ENCODE measurements around the gene ZFHX2. TPM values are rescaled to one million over a fixed set of nuclear protein-coding genes. Genes with fewer than 3 reads are reported as not detected.

ZFHX2 gene
- total and polyA plus RNA-seq, 2 of the 13 experiments (the other 11 are each of a cell fraction or from before 2014, with no cell fraction given), result 0.17 to 0.44 TPM

- TF ChIP-seq LCORL (IDR thresholded peaks at IDR 0.05) (peak; percentile 60; the same call in 1 of the 2 replicates), LCORL (CRISPR knock-in tag; IDR thresholded peaks at IDR 0.05) (peak; percentile 85; the same call in 1 of the 2 replicates), TBX2 (CRISPR knock-in tag; IDR thresholded peaks at IDR 0.05; ENCODE audit: borderline replicate concordance) (peak; percentile 97), NFIC (IDR thresholded peaks at IDR 0.05; ENCODE audit: low read length) (peak; percentile 55; the same call in 1 of the 2 replicates), FOXK1 (CRISPR knock-in tag; IDR thresholded peaks at IDR 0.05; ENCODE audit: borderline replicate concordance, low read depth) (peak; percentile 58; the same call in 1 of the 2 replicates), RNF219 (CRISPR knock-in tag; IDR thresholded peaks at IDR 0.05) (no peak), PRDM4 (CRISPR knock-in tag; IDR thresholded peaks at IDR 0.05; ENCODE audit: borderline replicate concordance) (no peak), CCAR2 (optimal IDR thresholded peaks at IDR 0.05; ENCODE audit: low read depth, low read length) (no peak), ZNF17 (CRISPR knock-in tag; IDR thresholded peaks at IDR 0.05) (no peak), HMGXB3 (CRISPR knock-in tag; IDR thresholded peaks at IDR 0.05; ENCODE audit: borderline replicate concordance) (peak; percentile 58), GTF2F1 (IDR thresholded peaks at IDR 0.05; ENCODE audit: low read length) (no peak), KMT2B (CRISPR knock-in tag; IDR thresholded peaks at IDR 0.05) (0 out of 2 replicates have a peak, but pooled peaks have one; percentile 25), ONECUT2 (CRISPR knock-in tag; IDR thresholded peaks at IDR 0.05) (0 out of 2 replicates have a peak, but pooled peaks have one; percentile 32), SP2 (CRISPR knock-in tag; IDR thresholded peaks at IDR 0.05) (no peak), ZNF530 (CRISPR knock-in tag; IDR thresholded peaks at IDR 0.05; ENCODE audit: low read depth) (no peak), MED8 (CRISPR knock-in tag; IDR thresholded peaks at IDR 0.05; ENCODE audit: insufficient replicate concordance) (no peak), JUND (CRISPR knock-in tag; IDR thresholded peaks at IDR 0.05) (0 out of 2 replicates have a peak, but pooled peaks have one; percentile 62), KDM2A (CRISPR knock-in tag; IDR thresholded peaks at IDR 0.05; ENCODE audit: borderline replicate concordance, low read depth) (no peak), ISL2 (CRISPR knock-in tag; IDR thresholded peaks at IDR 0.05) (peak; percentile 49; the same call in 1 of the 2 replicates), ZNF614 (CRISPR knock-in tag; IDR thresholded peaks at IDR 0.05; ENCODE audit: borderline replicate concordance) (no peak), ZNF878 (CRISPR knock-in tag; IDR thresholded peaks at IDR 0.05) (peak; percentile 97), SIX4 (CRISPR knock-in tag; IDR thresholded peaks at IDR 0.05) (no peak), DMAP1 (CRISPR knock-in tag; IDR thresholded peaks at IDR 0.05) (0 out of 2 replicates have a peak, but pooled peaks have one; percentile 24)
Observed at GRCh38 chr14:23492618-23493272, 58.8 kb downstream of the ZFHX2 start (continued).

Data from HepG2 (cell line).